GM18861 (cell line): Measurements from ENCODE around the gene ZEB2.

Experiments used
- ATAC-seq: cut with Tn5 transposase; IDR thresholded peaks from one replicate; pipeline ENCODE4 v1.9.1; 2021; ENCODE audit not compliant: unreplicated experiment

ZEB2 gene

DNA sequence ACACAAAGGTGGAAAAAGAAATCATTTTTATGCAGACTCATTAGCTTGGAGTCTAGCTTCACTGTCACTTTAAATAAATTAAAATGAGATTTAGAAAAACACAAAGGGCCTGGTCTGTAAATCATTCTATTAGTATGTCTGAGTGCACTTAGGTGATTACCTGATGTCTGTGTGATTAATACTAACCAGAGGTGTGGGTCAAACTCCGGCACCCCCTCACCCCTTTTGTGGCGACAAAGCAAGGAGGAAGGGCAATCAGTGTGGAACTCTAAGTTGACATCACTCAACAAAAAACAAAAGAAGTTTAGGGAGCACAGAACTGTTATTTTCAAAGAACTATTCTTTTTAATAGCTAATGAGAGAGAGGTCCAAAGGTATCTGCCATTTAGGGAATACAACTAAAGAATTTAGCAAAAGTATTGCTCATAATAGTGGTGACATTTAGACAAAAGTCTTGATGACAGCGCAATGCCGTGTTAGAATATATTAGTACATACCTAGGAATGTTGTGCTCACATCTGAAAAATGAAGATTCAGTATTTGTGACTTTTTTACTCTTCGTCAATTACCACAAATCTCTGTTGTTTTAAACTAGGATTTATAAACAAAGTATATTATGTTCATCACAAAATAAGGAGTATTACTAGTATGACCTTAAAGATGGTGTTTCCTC, 66.3 kb downstream of the ZEB2 start:
- ATAC-seq = no peak

DNA sequence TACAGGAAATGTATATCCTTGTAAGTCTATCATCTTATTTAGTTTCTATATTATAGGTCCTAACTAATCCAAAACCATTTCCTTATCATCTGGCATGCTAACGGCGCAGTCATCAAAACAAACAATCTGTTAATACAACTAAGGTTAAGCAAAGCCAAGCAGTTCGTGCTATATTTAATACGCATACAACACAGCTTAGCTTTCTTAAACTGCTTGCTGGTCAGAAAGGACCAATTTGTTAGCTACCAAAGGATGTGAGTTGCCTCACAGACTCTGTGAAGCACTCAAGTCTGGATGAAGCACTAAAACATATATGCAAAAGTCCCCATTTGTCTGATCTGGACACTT, 67.0 kb downstream of the ZEB2 start:
- ATAC-seq = no peak

DNA sequence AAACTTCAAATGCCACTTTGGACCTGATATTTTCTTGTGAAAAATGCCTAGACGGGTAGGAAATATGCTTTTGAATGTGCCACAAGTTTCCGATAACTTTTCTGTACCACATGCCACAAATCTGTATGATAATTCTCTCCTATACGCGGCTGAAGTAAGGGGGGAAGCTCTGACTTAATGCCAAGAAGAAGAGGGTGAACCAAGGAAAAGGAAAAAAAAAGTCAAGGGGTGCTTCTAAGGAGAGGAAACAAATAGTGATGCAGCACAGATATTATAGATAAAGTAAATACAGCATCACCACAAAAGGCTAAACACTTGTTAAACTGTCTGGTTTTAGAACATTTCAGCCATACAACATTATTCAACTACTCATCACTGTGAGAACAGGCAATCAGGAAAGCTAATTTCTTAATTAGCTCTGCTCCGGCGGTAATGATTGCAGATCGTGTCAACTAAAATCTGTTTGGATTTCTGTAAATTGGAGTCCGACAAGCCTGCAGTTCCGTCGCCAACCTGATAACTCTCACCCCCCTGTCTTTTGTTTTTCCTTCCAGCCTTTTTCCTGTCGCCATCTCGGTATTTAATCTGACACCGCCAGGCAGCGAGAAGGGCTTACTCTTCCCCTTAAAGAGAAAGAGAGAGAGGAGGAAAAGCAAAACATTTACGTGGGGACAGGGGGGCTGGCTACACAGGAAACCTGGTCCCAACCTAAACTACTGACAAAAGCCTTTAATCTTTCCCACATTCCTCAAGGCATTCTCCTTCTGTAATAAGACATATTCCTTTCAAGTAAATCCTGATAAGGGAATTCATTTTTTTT, 67.5 kb downstream of the ZEB2 start:
- no peak for ATAC-seq

DNA sequence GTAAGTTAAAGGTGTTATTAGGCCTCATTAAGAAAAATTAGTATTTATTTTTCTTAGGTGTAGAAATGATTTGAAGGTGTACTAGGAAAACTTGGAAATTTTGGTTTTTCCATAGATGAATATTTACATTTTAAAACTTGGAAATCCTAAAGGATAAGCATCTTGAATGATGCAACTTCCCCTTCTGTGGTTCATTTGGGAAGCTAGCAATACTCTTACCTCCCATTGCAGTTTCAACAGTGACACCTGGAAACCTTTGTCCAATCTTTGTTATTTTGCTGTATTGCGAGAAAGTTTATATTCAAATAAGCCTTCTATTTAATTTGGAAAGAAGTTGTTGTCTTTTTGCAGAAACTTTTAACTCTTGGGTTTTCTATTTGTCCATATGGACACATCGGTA, 68.5 kb downstream of the ZEB2 start:
- no peak for ATAC-seq

DNA sequence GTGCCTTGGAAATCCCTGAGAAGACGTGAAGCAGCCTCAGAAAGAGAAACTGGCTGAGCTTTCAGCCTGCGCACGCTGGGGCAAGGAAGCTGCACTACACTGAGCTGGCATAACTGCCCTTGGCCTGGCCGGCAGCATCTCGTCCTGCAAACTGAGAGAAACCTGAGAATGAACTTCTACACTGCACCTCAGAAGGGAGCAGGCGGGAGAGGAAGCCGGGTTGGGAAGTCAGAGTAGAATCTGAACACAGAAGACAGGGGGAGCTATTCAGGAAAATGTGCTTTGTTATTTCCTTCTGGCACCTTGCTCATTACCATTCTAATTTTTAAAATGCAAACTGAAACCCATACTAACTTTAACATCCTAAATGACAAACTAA, 70.9 kb downstream of the ZEB2 start:
- ATAC-seq = no peak

DNA sequence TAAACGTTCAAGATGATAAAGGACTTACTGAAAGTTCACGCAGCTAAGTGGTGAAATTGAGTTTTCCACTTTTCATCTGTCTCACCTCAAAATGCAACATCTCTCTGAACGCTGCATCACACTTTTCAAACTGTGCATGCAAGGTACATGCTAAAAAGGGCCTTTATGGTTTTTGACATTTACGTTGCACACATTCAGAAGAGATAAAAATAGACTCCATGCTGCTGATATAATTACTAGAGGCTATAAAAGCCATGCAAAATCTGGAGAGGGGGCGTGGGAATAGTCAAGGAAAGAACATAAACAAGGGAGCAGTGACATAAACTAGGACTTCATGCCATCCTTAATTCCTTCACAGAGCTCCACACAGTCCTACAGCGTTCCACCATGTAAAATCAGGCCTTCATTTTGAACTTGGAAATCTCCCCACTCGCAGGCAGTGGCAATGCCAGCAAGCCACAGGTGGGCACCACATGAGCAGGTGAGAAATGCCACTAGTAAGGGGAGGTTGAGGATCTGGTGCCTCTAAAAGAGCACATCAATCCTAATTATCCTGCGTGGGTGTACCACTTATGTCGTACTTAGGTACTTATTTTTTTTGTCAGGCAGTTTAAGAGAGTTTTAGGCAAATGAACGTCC, 71.4 kb downstream of the ZEB2 start:
- ATAC-seq = no peak

DNA sequence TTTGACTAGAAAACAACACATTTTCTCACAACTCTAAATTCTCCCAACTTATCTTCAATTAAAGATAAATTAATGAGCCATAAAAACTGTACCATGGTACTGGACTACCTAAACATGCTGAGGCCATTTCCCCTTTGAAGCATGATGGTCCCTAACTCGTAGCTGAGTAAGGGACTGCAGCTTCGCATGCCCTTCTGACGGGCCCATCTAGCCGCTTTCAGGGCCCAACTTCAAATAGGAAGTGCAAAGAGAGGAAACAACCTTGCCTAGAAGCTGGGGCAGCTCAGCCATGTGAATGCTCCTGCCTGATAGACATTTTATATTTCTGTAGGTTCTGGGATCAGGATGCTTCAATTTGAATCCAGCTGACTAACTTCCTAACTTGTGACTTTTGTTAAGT, 72.4 kb downstream of the ZEB2 start:
- ATAC-seq = no peak

DNA sequence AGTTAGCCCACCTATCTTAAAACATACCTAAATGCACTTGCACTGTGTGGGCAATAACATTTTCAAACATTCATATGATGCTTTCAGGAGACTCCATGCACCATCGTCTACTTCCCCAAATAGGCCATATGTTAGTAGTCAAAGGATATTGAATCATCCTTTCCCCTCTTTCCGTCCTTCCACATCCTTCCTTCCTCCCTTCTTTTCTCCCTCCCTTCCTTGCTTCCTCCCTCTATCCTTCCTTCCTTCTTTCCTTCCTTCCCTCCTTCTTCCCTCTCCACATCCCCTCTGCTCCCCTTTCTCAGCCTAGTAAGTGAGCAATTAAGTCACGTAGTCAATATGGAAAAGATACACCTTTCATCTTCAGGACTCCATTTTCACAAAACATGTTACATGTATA, 73.8 kb downstream of the ZEB2 start:
- no peak for ATAC-seq

DNA sequence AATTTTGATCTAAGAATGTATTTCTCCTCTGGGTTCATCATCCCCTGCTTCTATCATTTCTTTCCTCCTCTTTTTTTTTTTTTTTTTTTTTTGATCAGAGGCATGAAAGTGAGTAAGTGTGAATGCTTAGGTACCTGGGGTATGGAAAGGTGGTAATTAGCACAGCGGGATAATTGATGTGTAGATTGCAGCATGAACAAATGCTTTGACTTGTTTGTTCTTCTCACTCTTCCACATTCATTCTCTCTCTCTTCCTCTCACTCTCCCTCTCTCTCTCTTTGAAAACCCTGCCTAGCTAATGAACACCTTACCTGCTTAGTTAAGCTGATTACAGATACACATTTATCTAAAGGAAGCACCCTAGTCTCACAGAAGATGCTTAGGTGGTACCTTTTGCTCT, 74.7 kb downstream of the ZEB2 start:
- ATAC-seq = no peak

DNA sequence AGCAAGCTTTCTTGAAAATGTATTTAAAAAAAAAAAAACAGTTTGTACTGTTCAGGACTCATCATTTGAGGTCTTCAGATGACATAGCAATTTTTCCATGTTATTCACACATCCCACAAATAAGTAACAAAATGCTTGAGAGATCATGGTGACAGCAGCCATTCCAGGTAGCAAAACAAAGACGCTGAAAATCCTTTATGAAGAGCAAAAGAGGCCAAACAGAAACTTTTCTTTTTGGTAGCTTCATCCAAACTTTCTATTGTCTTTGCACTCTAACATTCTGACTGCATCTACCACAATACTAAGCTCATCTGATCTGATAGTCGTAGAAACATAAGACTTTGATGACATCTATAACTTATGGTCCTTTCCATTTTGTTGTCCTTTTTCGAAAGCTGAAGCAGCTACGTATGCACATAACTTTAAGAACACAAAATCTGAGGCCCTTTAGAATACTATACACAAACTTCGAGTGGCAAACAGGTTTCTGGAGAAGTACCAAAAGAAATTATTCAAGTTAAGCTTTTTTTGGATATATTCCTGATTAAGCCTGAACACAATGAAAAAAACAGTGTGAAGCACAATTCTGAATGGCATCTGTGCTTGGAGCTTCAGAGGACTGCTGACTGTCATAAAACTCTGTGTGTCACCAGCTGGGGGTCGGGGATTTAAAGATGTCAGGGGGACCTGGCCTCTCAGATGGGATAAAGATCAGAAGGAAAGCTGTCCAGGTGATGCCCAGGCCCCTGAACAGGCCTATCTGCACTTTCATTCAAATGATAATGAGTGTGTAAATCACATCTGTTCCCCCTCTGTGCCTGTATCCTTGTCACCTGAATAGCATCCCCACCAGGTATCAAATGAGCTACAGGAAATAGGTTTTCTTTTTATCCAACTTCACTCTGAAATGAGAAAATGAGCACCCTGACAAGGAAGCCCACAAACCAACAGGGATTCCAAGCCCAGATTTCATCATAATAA, 75.8 kb downstream of the ZEB2 start:
- ATAC-seq = no peak

DNA sequence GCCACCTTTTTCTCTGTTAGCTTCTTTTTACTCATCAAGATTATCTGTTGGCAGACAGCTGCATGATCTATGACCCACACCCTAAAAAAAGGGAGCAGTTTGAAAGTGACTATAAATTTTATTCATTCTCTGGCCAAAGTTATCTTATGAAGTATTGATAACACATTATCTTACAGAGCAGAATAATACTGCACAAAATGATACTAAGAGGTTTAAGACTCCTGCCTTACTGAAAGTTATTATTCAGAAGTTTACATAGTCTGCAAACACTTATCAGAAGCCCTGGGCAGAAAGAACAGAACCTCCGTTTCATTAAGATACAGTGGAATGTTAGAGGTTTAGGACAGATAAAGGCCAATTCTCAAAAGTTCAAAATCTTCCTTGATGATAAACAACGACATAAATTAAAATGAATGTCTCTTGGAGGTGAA, 78.2 kb downstream of the ZEB2 start:
- ATAC-seq = no peak

DNA sequence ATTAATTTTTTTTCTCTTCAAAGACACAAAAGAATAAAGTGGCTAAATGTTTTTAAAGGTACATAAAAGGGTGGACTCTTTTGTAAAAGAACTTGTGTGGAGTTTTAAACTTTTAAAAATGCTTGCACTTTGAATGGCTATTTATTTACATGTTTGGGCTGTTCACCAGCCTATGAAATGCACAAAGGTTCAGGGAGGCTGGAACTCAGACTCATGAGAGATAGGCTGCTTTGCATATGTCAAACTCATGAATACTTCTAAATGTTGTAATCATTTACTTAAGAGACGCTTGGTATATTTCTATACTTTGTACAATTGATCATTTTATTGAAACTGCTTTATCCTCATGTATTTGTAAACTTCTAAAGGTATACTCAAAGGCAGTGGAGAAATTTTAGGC, 79.9 kb downstream of the ZEB2 start:
- no peak for ATAC-seq

DNA sequence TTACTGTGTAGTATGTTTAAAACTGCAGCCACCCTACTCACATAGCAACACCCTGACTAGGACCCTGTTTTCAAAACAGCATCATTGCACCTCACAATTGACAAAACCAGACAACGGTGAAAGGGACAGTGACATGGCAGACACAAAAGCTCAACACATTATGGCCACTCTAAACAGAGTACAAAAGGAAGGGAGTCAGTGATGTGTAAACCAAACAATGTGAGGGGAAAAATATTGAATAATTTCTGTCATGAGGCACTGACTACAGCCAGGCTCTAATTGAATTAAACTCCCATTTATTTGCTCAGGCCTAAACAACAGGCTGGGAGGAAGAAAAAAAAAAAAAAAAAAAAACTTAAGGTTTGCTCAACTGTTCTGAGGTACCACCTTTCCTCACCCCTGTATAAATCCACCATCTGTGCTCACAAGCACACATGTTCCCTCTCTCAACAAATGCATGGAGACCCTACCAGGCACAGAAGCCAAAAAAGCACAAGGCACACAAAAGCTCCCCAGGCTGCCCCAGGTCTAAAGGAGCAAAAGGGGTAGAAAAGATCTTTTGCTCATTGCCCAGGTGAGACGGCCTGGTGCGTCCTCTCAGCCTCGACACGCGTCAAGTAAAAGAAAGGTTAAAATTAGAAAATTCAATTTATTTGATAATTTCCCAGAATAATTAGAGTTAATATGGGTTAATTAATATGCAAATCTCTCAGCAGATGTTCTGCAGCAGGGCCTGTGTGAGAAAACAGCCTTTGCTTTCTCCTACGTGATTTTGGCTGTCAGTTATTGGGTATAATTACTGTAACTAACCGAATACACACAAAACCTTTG, 80.9 kb downstream of the ZEB2 start:
- no peak for ATAC-seq

DNA sequence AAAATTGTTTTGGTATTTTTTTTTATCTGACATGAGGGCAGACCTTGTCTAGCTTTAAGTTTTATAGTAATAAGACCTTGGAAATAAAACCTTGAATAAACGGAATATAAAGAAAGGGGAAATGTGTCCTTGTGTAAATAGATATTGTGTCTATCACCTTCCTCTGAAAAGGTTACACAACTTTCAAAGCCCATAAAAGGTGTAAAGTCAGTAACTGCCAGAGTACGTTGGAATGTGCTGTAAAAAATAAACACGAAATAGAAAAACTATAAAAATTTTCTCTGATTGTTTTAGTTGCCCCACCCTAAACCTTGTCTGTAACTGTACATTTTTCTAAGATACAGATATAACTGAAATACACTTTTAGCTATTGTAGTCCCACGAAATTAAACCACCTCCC, 82.3 kb downstream of the ZEB2 start:
- ATAC-seq = no peak

DNA sequence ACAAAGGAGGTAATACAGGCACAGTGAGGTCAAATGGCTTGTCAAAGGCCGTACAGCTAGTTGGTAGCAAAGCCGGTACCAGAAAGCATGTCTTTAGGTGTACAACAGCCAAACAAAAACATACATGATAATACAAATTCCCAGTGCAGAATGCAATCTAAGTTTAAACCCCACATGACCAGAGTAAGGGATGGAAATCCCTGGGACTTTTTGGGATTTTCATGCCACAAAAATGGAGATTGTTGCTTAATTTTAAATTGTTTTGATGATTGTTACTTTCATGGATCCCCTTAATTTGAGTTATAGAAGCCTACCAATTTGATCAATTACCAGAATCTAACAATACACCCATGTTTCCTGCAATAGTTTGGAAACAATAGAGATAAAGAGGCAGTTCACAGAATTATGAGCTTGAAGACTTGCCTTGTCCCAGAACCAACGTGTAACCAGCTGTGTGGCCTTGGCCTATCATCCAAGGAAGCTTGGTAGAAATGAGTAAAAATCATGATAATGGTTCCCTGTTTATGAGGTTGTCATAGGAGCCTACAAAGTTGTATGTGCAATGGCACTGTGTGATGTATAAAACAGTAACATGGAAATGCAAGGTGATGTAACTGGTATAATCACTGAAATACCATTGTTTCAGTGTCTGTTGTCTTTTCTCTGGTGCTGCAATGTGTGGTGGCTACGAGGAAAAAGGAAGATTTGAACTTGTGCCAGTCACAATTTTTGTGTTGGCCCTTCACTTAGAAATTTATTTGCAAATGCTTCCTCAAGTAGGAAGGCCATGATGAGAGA, 85.3 kb downstream of the ZEB2 start:
- ATAC-seq = no peak

DNA sequence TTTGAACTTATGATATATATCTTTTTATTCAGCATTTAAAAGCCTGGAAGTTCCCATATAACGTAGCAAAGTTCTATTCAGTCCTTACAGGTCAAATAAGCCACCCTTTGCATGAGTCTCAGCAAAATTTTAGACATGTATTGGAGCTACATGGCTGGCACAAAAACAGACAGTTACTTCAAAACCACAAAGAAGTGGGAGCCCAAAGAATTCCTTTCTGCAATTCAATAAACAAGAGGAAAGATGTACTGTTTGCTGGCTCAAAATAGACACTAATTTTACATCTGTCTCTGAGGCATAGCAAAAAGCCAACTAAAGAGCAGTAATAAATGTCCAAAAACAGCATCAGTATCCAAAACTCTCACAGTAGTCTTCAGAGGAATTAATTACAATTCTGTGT, 87.0 kb downstream of the ZEB2 start:
- ATAC-seq = no peak

DNA sequence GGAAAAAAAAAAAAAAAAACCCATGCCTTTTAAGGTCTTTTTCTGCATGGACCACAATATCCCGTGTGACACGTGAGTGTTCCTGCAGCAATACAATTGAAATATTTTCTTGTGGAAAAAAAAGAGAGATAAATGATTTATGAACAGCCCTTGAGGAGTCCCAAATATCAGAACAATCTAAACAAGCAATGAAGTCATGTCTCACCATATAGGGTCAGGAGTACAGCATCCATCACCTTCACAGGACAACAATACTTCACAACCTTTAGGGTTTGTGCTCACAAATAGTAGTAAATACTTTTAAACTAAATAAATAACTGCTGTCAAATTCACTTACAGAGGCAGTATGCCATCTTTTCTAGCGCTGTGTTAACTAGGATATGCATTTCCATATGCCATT, 87.9 kb downstream of the ZEB2 start:
- no peak for ATAC-seq

DNA sequence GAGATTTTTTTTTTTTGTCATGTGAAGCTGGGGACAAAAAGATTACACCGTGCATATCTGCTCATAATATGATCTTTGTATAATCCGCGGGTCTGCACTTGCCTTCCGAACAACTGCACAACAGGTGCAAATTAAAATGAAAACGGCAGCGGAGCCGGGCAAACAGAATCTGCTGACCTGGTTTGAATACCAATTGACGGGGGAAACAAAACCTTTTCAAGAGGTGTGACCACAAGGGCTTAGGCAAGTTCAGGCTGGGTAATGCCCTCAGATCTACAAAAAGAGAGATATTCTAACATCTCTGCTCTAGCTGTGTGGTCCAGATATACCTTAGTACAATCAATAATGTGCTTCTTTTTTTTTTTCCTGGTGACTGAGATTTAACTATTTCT, 88.5 kb downstream of the ZEB2 start:
- ATAC-seq = no peak

DNA sequence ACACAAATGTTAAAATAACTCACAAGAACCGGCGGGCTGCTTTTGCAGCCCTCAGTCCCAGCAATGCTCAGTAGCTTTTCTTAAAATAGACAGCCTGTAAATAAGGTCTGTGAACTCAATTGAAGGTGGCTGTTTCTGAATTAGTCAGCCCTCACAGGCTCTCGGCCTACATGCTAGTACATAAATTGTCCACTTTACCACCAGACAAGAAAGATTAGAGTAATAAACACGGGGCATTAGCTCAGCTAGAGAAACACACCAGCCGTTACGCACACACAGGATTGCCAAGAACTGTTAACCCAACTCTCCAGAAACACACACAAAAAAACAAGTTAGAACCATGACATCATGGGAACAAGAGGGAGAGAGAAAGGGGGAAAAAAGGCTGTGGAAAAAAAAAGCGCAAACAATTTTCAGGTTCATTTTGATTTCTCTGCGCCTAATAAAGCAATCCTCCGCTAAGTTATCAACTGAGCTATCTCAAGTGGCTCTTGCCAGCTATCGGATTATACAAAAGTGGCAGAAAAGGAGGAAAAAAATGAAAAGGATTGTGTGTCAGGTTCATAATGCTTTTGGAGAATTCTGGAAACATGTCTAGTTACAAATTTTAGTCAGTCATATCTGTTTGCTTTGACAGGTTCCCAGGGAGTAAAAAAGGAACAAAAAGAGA, 89.1 kb downstream of the ZEB2 start:
- ATAC-seq = peak; percentile 99
